ENCODE measurements around the gene ZBTB32. TPM values are rescaled to one million over a fixed set of nuclear protein-coding genes. Genes with fewer than 3 reads are reported as not detected.
A peak's percentile ranks its signal among the peaks of the same experiment; 100 is the strongest.

ZBTB32 gene
- polyA plus RNA-seq, 1 donor: 0.15 TPM

- DNase-seq: no peak
These were observed 7.5 kb upstream of the ZBTB32 start for GRCh38 chr19:35696835-35697234.

DNA sequence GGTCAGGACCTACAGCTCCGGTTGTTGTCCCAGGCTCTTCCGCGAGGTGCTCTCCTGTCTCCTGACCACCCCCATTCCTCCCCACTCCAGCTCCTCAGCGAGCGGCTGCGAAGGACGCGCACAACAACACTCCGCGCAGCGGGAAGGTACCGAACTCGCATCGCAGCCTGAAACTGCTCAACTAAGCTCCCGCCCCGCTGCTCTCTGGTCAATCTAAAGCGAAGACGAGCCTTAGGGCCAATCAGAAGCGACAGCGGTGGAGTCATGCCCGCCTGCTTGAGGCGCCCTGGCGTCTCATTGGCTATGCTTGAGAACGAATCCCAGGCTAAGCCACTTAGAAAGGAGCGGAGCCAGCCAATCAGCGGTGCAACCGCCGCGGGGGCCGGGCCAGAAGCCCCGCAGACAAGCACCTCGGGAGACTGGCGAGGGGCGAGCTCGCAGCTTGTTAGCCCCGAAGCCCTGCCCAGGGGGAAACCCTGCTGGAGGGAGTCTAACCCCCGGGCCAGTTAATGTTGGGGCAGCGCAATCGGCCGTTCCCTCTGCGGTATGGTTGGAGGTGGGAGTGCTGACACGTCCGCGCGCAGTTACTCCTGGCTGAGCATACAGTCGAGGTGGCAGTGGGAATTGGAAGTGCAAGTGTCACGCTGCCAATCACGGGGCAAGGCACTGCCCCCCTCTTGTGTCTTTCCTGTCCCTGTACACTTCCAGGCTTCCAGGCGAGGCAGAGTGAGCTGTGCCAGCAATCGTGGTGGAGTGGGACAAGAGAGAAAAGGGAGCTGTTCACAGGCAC, 1.9 kb upstream of the ZBTB32 start:
- peak; percentile 94 for DNase-seq

DNA sequence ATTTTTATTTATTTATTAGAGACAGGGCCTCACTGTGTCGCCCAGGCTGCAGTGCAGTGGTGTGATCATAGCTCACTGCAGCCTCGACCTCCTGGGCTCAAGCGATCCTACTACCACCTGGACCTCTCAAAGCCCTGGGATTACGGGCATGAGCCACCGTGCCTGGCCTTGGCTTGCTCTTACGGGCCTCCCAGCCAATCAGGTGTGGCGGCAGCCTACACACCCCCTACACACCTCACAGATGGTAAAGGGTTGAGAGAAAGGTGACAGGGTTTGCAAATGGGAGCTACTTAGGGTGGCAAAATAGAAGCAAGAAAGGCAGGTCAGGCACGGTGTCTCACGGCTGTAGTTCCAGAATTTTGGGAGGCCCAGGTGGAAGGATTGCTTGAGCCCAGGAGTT, 1.0 kb upstream of the ZBTB32 start:
- DNase-seq: no peak

GRCh38 chr19:35708391-35708790, 4.0 kb downstream of the ZBTB32 start:
- no peak for DNase-seq

GRCh38 chr19:35710784-35711723, 6.7 kb downstream of the ZBTB32 start:
- DNase-seq: no peak

- no peak for DNase-seq
These were observed 8.5 kb downstream of the ZBTB32 start for GRCh38 chr19:35712567-35713505.

DNA sequence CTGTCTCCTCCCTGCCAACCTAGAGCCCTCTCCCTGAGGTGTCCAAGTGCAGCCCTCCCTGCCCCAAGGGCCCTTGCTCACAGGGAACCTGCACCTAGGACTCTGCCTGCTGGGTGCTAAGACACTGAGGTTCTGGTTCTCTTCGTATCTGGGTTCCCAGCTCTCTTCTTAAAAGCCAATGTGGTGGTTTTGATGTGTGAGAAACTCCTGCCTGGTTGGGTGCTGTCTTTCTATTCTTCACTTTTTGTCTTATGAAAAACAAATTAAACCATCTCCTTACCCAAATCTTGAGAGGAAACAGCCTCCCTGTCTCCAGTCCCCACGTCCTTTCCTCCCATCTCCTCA, 9.1 kb downstream of the ZBTB32 start:
- DNase-seq: no peak

- DNase-seq: no peak
These were observed 9.6 kb downstream of the ZBTB32 start for GRCh38 chr19:35713904-35714495.

DNA sequence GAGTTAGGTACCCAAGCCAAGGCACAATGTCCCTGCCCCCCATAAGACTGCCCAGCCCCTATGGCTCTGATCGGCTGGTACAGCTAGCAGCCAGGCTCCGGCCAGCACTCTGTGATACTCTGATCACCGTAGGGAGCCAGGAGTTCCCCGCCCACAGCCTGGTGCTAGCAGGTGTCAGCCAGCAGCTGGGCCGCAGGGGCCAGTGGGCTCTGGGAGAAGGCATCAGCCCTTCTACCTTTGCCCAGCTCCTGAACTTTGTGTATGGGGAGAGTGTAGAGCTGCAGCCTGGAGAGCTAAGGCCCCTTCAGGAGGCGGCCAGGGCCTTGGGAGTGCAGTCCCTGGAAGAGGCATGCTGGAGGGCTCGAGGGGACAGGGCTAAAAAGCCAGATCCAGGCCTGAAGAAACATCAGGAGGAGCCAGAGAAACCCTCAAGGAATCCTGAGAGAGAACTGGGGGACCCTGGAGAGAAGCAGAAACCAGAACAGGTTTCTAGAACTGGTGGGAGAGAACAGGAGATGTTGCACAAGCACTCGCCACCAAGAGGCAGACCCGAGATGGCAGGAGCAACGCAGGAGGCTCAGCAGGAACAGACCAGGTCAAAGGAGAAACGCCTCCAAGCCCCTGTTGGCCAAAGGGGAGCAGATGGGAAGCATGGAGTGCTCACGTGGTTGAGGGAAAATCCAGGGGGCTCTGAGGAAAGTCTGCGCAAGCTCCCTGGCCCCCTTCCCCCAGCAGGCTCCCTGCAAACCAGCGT, 10.4 kb downstream of the ZBTB32 start:
- no peak for DNase-seq

- no peak for DNase-seq
These were observed 11.0 kb downstream of the ZBTB32 start for GRCh38 chr19:35715355-35715809.

DNA sequence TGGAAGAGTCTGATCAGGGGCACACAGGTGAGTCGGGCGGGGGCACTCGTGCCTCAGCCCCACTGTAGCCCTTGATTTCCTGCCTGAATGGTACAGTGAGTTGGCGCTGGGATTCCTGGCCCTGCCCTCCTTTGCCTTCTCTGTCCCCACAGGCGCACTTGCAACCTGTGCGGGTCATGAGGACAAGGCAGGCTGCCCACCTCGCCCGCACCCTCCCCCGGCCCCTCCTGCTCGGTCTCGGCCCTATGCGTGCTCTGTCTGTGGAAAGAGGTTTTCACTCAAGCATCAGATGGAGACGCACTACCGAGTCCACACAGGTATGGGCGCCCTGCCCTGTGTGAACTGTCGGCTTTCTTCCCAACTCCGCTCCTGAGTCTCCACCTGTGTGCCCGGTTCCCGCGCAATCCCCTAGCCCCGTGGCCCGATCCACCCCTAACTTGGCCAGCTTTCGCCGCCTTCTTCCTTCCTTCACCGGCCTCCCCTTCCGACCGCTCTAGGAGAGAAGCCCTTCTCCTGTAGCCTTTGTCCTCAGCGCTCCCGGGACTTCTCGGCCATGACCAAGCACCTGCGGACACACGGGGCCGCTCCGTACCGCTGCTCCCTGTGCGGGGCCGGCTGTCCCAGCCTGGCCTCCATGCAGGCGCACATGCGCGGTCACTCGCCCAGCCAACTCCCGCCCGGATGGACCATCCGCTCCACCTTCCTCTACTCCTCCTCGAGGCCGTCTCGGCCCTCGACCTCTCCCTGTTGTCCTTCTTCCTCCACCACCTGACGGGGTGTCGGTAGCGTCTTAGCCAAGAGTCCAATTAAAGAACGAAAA, 11.8 kb downstream of the ZBTB32 start:
- peak; percentile 60 for DNase-seq

DNA sequence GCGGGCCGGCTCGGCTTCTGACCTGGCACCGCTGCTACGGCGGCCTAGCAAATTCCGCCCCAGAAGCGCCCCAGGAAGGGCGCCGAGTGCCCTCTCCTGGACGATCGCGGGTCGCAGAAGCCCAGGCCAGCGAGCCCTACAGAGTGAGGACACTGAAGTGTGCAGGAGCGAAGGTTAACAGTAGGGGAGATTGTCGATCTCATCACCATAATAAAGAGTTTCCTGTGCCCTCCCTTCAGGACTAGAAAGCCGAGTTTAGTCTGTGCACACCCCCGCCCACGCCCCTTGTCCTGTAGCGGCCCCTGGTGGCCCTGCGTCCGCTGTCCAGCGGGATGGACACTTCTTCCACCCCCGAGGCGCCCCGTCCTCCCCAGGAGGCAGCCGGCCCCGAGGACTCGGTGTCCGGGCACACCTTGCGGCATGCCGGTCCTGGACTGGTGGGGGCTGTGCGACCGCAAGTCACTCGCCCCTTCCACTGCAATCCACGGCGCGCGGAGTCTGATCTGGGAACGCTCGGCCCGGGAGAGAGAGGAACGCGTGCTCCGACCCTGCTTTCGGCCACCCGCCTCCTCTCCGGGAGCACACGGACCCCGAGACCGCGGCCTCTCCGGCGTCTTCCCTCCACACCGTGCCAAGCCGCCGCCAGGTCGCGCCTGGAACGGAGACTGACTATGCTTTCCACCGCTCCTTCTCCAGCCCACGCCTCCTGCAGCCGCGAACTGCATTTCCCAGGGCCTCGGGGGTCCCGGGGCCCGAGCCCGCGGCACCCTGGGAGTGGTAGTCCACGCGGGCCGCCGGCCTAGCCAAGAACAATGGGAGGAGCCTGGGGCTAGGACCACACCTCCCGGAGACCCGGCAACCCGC, 12.7 kb downstream of the ZBTB32 start:
- DNase-seq: peak; percentile 88

DNA sequence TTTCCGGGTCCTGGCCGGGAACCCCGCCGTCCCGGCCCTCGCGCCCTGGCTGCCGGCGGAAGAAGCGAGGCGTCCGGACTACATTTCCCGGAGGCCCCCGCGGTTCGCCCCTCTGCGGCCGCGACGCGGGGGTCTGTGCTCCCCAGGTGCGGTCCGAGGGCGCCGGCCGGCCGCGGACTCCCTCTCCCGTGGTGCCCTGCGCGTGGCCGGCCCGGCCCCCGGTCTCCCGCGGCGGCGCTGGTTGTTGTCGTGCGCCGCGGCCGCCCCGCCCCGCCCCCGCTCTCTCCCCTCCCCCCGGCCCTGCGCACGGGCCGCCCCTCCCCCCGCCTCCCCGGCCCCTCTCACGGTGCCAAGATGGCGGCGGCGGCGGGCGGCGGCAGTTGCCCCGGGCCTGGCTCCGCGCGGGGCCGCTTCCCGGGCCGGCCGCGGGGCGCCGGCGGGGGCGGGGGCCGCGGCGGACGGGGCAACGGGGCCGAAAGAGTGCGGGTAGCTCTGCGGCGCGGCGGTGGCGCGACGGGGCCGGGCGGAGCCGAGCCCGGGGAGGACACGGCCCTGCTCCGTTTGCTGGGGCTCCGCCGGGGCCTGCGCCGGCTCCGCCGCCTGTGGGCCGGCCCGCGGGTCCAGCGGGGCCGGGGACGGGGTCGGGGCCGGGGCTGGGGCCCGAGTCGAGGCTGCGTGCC, 13.4 kb downstream of the ZBTB32 start, which contains the start of gene KMT2B:
KMT2B (plus strand) TSS at position 339 of the 680 bp plus-strand sequence; CDS start at position 355, 16 bp downstream.
- peak; percentile 94 for DNase-seq

DNA sequence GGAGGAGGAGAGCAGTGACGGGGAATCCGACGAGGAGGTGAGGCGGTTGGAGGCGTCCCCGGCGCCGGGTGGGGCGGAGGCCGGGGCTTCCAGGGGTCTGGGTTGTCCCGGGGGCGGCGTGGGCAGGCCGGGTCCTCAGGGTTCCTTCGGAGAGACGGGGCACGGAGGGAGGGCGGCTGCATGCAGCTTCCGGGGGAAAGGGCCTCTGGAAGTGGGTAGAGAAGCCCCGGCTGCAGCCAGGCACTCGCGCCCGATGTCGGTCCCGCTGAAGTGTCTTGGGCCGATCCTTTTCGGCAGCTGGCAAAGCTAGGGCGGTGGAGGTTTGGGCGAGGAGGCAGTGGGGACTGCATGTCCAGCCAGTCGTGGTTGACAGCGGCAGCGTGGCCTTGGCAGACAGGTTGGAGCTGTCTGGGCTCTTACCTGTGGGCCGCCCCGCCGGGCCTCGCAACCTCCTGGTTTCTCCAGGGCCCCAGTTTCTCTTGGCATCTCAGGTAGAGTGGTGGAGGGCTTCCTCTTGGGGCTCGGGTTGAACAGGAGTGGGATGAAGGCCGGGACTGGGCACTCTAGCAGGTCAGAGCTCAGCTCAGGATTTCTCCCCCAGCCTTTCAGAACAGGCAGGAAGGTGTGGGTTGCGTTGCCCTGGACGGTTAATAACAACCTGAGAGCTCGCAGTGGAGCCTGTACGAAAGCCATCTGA, 14.1 kb downstream of the ZBTB32 start:
- DNase-seq: no peak

DNA sequence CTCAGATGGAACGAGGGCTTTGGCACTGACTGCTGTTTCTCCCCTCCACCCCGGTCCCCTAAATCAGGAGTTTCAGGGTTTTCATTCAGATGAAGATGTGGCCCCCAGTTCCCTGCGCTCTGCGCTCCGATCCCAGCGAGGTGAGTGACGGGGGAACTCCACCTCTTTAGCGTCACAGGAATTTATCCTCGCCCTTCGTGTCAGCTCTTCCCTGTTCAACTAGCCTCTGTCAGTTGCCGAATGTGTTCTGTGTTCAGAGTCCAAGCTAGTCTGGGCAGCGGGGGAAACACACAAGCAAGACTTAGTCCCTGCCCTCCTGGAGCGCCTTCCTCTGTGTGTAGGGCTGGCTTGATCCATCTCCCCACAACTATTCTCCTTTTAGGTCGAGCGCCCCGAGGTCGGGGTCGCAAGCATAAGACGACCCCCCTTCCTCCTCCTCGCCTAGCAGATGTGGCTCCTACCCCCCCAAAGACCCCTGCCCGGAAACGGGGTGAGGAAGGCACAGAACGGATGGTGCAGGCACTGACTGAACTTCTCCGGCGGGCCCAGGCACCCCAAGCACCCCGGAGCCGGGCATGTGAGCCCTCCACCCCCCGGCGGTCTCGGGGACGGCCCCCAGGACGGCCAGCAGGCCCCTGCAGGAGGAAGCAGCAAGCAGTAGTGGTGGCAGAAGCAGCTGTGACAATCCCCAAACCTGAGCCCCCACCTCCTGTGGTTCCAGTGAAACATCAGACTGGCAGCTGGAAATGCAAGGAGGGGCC, 15.2 kb downstream of the ZBTB32 start:
- DNase-seq: no peak

- DNase-seq: no peak
These were observed 15.8 kb downstream of the ZBTB32 start for GRCh38 chr19:35720163-35720524.

DNA sequence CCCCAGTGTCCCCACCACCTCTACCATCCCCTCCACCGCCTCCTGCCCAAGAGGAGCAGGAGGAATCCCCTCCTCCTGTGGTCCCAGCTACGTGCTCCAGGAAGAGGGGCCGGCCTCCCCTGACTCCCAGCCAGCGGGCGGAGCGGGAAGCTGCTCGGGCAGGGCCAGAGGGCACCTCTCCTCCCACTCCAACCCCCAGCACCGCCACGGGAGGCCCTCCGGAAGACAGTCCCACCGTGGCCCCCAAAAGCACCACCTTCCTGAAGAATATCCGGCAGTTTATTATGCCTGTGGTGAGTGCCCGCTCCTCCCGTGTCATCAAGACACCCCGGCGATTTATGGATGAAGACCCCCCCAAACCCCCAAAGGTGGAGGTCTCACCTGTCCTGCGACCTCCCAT, 16.3 kb downstream of the ZBTB32 start:
- DNase-seq: no peak

All from hindlimb muscle (tissue), 1 donor.